HepG2 (cell line): ENCODE results near the gene BCL2L1. TPM values are rescaled to one million over a fixed set of nuclear protein-coding genes. Genes with fewer than 3 reads are reported as not detected.

Experiments used
- AFF4 ChIP-seq: sonication (generic); formaldehyde crosslinking; IDR thresholded peaks from 2 replicates; pipeline ENCODE4 v1.4.0; 2020; ENCODE audit warnings: missing genetic modification reagents
- DPF2 ChIP-seq: sonication (generic); formaldehyde crosslinking; IDR thresholded peaks from 2 replicates; pipeline ENCODE4 v1.4.0; 2020; ENCODE audit warnings: mild to moderate bottlenecking, low read depth, missing genetic modification reagents, borderline replicate concordance
- MED8 ChIP-seq: sonication (generic); formaldehyde crosslinking; IDR thresholded peaks from 2 replicates; pipeline ENCODE4 v1.8.1; 2023; ENCODE audit warnings: mild to moderate bottlenecking, missing genetic modification reagents; ENCODE audit not compliant: insufficient replicate concordance
- MTA3 ChIP-seq: sonication (generic); formaldehyde crosslinking; IDR thresholded peaks from 2 replicates; pipeline ENCODE4 v1.4.0; 2020; ENCODE audit warnings: missing genetic modification reagents
- PAX8 ChIP-seq: sonication (generic); formaldehyde crosslinking; IDR thresholded peaks from 2 replicates; pipeline ENCODE4 v1.8.0; 2022; ENCODE audit warnings: mild to moderate bottlenecking, missing genetic modification reagents, borderline replicate concordance
- POLR2G ChIP-seq: fragments of 200-400 bp; formaldehyde crosslinking; IDR thresholded peaks from 2 replicates; pipeline ENCODE4 v1.6.1; 2018; ENCODE audit warnings: mild to moderate bottlenecking, low read depth, low read length, moderate library complexity
- RFXAP ChIP-seq: sonication (generic); formaldehyde crosslinking; IDR thresholded peaks from 2 replicates; pipeline ENCODE4 v1.4.0; 2020; ENCODE audit warnings: missing genetic modification reagents, borderline replicate concordance
- SALL2 ChIP-seq: sonication (generic); formaldehyde crosslinking; IDR thresholded peaks from 2 replicates; pipeline ENCODE4 v1.8.1; 2023; ENCODE audit warnings: mild to moderate bottlenecking, missing genetic modification reagents, inconsistent platforms
- SIX4 ChIP-seq: sonication (generic); formaldehyde crosslinking; IDR thresholded peaks from 2 replicates; pipeline ENCODE4 v1.4.0; 2020; ENCODE audit warnings: missing genetic modification reagents
- STAT6 ChIP-seq: sonication (generic); formaldehyde crosslinking; IDR thresholded peaks from 2 replicates; pipeline ENCODE4 v1.4.0; 2020; ENCODE audit warnings: missing genetic modification reagents, mild to moderate bottlenecking, borderline replicate concordance
- ZNF234 ChIP-seq: sonication (generic); formaldehyde crosslinking; conservative IDR thresholded peaks from 2 replicates; pipeline ENCODE4 v1.5.1; 2020; ENCODE audit warnings: mild to moderate bottlenecking, missing genetic modification reagents
- ZNF484 ChIP-seq: sonication (generic); formaldehyde crosslinking; IDR thresholded peaks from 2 replicates; pipeline ENCODE4 v1.5.1; 2020; ENCODE audit warnings: mild to moderate bottlenecking, low read depth, missing genetic modification reagents, borderline replicate concordance
- polyA plus RNA-seq, 8 experiments: library from polyadenylated mRNA; depleted of rRNA in 3 of 8; stranded (reverse) in 7 of 8; unstranded in 1 of 8; fragments of >200 nt; fragmentation: Illumina TruSeq in 4 of 8; extraction: Trizol in 4 of 8; gene quantifications; 2 replicates each; pipeline versions ENCODE4 v1.2.1 to v1.2.3, GENCODE V29; 2011 to 2016; ENCODE audit warnings: low read depth in 4 of 8, missing spikeins in 1 of 8, mixed read lengths in 1 of 8; ENCODE audit not compliant: insufficient read depth in 1 of 8
- total RNA-seq, 5 experiments: library from RNA; depleted of rRNA; stranded (reverse); fragments of >200 nt; fragmentation: Illumina TruSeq; extraction: Trizol; gene quantifications; 2 replicates each; pipeline ENCODE4 v1.2.3, GENCODE V29; 2016; ENCODE audit warnings: low read depth in 1 of 5
- TF ChIP-seq, protein P1 (sequence below): sonication (generic); formaldehyde crosslinking; IDR thresholded peaks from 2 replicates; pipeline ENCODE4 v1.4.0; 2020; ENCODE audit warnings: mild to moderate bottlenecking, missing genetic modification reagents
- TF ChIP-seq, protein P2 (sequence below): sonication (generic); formaldehyde crosslinking; IDR thresholded peaks from 2 replicates; pipeline ENCODE4 v1.5.1; 2020; ENCODE audit warnings: mild to moderate bottlenecking, missing genetic modification reagents, borderline replicate concordance
- TF ChIP-seq, protein P3 (sequence below): sonication (generic); formaldehyde crosslinking; IDR thresholded peaks from 2 replicates; pipeline ENCODE4 v1.4.0; 2020; ENCODE audit warnings: missing genetic modification reagents, borderline replicate concordance

BCL2L1 gene
- total and polyA plus RNA-seq, 2 of the 13 experiments (the other 11 are each of a cell fraction or from before 2014, with no cell fraction given): 164 to 258 TPM

DNA sequence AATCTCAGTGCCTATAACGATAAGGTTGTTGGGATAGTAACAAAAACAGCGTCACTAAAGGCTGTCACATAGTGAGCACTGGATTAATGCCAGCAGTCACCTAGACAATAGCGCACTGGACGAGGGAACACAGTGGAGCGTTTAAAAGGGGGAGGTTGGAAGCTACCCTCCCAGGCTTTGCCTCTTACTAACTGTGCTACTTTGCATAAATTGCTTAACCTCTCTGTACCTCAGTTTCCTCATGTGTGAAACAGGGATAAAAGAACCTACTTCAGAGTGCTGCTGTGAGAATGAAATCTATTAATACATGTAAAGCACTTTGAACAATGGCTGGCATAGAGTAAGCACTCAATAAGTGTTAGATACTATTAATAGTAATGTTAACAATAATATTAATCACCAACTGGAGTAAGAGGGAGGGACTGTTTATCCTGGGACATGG, 10.5 kb downstream of the BCL2L1 start (continued):
- TF ChIP-seq STAT6 (CRISPR knock-in tag) (no peak), DPF2 (CRISPR knock-in tag) (no peak), POLR2G (peak; percentile 20; the same call in 1 of the 2 replicates), MED8 (no peak), SALL2 (CRISPR knock-in tag) (no peak), SIX4 (CRISPR knock-in tag) (0 out of 2 replicates have a peak, but pooled peaks have one; percentile 41), PAX8 (CRISPR knock-in tag) (no peak), ZNF234 (no peak), ZNF484 (CRISPR knock-in tag) (no peak), AFF4 (CRISPR knock-in tag) (peak; percentile 53; the same call in 1 of the 2 replicates), RFXAP (CRISPR knock-in tag) (no peak), MTA3 (no peak)
- TF ChIP-seq, protein P1, sequence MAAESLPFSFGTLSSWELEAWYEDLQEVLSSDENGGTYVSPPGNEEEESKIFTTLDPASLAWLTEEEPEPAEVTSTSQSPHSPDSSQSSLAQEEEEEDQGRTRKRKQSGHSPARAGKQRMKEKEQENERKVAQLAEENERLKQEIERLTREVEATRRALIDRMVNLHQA (CRISPR knock-in tag): 0 out of 2 replicates have a peak, but pooled peaks have one; percentile 72
- TF ChIP-seq, protein P2, sequence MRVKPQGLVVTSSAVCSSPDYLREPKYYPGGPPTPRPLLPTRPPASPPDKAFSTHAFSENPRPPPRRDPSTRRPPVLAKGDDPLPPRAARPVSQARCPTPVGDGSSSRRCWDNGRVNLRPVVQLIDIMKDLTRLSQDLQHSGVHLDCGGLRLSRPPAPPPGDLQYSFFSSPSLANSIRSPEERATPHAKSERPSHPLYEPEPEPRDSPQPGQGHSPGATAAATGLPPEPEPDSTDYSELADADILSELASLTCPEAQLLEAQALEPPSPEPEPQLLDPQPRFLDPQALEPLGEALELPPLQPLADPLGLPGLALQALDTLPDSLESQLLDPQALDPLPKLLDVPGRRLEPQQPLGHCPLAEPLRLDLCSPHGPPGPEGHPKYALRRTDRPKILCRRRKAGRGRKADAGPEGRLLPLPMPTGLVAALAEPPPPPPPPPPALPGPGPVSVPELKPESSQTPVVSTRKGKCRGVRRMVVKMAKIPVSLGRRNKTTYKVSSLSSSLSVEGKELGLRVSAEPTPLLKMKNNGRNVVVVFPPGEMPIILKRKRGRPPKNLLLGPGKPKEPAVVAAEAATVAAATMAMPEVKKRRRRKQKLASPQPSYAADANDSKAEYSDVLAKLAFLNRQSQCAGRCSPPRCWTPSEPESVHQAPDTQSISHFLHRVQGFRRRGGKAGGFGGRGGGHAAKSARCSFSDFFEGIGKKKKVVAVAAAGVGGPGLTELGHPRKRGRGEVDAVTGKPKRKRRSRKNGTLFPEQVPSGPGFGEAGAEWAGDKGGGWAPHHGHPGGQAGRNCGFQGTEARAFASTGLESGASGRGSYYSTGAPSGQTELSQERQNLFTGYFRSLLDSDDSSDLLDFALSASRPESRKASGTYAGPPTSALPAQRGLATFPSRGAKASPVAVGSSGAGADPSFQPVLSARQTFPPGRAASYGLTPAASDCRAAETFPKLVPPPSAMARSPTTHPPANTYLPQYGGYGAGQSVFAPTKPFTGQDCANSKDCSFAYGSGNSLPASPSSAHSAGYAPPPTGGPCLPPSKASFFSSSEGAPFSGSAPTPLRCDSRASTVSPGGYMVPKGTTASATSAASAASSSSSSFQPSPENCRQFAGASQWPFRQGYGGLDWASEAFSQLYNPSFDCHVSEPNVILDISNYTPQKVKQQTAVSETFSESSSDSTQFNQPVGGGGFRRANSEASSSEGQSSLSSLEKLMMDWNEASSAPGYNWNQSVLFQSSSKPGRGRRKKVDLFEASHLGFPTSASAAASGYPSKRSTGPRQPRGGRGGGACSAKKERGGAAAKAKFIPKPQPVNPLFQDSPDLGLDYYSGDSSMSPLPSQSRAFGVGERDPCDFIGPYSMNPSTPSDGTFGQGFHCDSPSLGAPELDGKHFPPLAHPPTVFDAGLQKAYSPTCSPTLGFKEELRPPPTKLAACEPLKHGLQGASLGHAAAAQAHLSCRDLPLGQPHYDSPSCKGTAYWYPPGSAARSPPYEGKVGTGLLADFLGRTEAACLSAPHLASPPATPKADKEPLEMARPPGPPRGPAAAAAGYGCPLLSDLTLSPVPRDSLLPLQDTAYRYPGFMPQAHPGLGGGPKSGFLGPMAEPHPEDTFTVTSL (CRISPR knock-in tag): no peak
- TF ChIP-seq, protein P3, sequence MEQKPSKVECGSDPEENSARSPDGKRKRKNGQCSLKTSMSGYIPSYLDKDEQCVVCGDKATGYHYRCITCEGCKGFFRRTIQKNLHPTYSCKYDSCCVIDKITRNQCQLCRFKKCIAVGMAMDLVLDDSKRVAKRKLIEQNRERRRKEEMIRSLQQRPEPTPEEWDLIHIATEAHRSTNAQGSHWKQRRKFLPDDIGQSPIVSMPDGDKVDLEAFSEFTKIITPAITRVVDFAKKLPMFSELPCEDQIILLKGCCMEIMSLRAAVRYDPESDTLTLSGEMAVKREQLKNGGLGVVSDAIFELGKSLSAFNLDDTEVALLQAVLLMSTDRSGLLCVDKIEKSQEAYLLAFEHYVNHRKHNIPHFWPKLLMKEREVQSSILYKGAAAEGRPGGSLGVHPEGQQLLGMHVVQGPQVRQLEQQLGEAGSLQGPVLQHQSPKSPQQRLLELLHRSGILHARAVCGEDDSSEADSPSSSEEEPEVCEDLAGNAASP: 0 out of 2 replicates have a peak, but pooled peaks have one; percentile 17
